Purkinje cell (primary cell): ENCODE measurements around the gene CLEC4G. TPM values are rescaled to one million over a fixed set of nuclear protein-coding genes. Genes with fewer than 3 reads are reported as not detected.

Experiments used
- polyA plus RNA-seq: library from polyadenylated mRNA; unstranded; fragments of >200 nt; fragmentation: Nextera tagmentation; gene quantifications from 2 replicates; pipeline ENCODE4 v1.2.1, GENCODE V29; 2014

The CLEC4G gene, protein sequence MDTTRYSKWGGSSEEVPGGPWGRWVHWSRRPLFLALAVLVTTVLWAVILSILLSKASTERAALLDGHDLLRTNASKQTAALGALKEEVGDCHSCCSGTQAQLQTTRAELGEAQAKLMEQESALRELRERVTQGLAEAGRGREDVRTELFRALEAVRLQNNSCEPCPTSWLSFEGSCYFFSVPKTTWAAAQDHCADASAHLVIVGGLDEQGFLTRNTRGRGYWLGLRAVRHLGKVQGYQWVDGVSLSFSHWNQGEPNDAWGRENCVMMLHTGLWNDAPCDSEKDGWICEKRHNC
- polyA plus RNA-seq: 1.6 TPM in 1 of 2 replicates, not detected in the other

DNA sequence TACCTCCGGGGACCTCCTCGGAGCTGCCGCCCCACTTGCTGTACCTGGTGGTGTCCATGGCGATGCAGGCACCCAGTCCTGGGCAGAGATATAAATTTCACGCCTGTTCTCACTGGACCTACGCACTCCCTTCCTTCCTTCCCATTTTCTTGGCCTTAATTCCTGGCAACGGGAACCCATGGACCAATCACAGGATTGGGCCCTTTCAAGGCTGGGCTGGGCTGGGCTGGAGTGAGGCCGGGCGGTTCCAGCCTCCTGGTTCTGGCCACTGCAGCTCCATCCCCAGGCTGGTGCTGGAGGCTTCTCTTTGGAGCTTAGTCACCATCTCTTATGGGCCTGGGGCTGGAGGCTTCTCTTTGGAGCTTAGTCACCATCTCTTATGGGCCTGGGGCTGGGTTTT lies at the start of gene CLEC4G:
Gene CLEC4G, minus strand, starts transcription at position 66 of the 400 bp plus-strand sequence. Its CDS starts 8 bp downstream, at position 58.

DNA sequence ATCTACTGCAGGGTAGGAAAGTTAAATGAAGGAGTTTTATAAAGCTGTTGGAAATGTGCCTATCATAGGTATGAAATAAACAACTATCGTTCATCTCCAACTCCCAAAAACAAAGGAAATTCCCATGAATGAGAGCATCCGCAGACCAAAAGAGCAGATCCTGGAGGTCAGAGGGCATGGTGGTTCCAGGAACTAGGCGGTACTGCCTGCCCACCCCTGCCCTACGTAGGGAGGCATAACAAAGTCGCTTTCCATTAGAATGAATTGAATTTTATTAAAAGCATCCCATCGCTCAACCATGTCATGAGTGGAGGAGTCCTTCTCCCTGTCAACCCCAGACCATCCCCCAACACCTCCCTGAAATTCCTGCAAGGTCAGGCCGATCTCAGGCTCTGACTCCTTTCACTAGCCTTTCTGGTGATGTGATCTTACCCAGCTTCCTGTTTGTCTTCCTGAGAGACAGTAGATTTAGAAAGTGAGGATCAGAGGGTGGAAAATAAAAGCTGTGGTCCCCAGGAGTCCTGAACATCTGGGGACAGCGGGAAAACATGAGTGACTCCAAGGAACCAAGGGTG lies 30.9 kb upstream of the CLEC4G start, which contains the start of gene CLEC4M:
Gene CLEC4M, plus strand, starts transcription at position 525 of the 575 bp plus-strand sequence. Its CDS starts 24 bp downstream, at position 549.

DNA sequence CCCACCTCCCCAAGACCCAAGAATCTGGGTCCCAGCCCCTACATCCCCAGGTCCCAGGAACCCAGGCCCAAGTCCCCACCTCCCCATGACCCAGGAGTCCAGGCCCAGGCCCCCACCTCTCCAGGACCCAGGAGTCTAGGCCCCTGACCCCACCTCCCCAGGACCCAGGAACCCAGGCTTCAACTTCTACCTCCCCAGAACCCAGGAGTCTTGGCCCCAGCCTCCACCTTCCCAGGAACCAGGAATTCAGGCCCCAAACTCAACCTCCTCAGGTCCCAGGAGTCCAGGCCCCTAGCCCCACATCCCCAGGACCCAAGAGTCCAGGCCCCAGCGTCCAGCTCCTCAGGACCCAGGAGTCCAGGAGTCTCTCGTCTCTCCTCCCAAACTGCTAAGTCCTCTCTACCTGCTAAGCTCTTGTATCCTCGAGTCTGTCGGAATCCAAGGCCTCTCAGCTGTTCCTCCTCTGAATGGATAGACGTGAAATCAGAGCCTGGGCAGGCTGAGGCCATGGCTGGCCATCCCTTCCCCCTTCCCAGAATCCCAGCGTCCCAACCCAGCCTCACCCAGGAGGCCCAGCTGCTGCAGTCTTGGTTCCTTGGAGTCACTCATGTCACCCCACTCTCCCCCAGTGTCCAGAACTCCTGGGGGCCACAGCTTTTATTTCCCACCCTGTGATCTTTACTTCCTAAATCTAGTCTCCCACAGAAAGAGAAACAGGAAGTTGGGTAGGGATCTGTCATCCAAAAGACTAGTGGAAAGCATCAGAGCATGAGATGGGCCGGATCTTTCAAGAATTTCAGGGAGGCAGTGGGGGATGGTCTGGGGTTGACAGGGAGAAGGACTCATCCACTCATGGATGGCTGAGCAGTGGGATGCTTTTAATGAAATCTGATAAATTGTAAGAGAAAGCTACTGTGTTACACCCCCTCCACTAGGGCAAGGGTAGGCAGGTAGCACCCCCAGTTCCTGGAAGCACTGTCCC lies 15.3 kb upstream of the CLEC4G start, which contains the start of gene CD209:
Gene CD209, minus strand, starts transcription at position 632 of the 982 bp plus-strand sequence. Its CDS starts 23 bp downstream, at position 609.

DNA sequence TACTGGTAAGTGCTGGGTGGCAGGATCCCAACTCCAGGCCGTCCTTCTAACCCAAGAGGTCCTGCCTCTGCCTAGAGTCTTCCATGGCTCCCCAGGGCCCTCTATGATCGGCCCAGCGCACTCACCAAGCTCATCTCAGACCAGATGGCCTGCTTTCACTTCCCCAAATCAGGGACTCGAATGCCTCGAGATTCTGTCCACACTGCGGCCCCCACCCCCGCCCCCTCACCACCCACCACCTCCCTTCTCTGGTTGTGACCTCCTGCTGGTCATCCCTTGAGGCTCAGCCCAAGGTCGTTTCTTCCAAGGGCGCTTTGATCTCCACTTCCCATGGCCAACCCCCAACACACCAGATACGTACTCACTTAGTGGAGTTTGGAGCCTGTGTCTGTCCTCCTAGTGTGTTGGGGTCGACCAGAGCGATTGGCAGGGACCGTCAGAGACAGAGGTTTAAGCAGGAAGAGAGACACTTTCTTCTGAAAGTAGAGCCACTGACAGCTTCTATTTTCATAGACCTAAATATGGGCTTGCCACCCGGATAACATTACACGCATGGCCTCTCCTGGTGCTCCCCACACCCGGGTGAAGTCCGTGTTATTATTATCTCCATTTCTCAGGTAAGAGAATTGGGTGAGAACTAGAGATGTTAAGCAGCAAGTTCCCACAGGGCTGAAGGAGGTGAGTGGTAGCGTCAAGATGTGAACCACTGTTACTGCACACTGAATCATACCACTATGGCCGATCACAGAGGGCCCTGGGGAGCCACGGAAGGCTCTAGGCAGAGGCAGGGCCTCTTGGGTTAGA lies 30.1 kb downstream of the CLEC4G start, which contains the start of gene FCER2:
Gene FCER2, minus strand, starts transcription at position 478 of the 804 bp plus-strand sequence. CDS start 2,371 bp downstream, outside the sequence.

DNA sequence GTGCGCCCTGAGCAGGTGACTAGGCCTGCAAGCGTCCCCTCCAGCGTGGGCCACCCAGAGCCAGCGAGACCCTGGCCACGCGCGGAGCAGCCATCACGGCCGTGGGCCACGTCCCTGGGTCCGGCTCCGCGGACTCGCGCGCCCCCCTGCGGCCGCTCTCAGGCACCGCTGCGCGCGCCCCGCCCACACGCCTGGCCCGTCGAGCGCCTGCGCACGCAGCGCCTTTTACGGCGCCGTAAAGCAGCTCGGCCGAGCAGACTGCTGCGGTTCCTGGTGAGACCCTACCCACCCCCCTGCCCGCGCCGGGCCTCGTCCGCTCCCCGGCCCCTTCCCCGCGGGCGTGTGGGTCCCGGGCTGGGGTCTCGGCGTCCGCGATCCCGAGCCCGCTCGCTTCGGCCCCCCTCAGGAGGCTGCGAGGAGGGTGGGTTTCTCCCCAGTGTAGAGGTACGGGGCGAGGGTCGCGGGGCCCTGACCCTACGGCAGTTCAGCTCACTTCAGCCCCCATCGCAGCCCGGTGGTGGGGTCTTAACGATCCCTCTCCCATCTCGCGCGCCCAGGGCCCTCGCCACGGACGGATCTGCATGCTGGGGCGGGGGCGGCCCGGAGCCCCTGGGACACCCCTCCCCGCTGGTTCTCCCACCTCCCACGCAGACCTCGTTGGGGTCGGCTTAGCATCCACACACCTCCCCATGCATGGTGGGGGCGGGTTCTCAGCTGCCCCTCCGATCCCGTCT lies 51.1 kb downstream of the CLEC4G start, which contains the start of gene TRAPPC5:
Gene TRAPPC5, plus strand, starts transcription at position 228 of the 734 bp plus-strand sequence. CDS start 1,421 bp downstream, outside the sequence.

Other genes starting within 250 kb of the CLEC4G start
- gene PEX11G, start 243.1 kb downstream of the CLEC4G start, polyA plus RNA-seq: 0.42 TPM in 1 of 2 replicates, not detected in the other
- 0.60 TPM in 1 of 2 replicates, not detected in the other for gene ZNF358, start 216.0 kb downstream of the CLEC4G start, polyA plus RNA-seq
- gene MCOLN1, start 209.5 kb downstream of the CLEC4G start, polyA plus RNA-seq: 12.2 TPM in 2 replicates
- gene PNPLA6, start 196.4 kb downstream of the CLEC4G start, polyA plus RNA-seq: 6.8 and 7.5 TPM in 2 replicates
- 0.78 and 0.88 TPM in 2 replicates for gene CAMSAP3, start 136.2 kb downstream of the CLEC4G start, polyA plus RNA-seq
- 0.82 and 2.0 TPM in 2 replicates for gene XAB2, start 102.6 kb downstream of the CLEC4G start, polyA plus RNA-seq
- 607 and 716 TPM in 2 replicates for gene PET100, start 102.3 kb downstream of the CLEC4G start, polyA plus RNA-seq
- gene PCP2, start 98.4 kb downstream of the CLEC4G start, polyA plus RNA-seq: 1,380 and 3,034 TPM in 2 replicates
- 24.6 and 46.0 TPM in 2 replicates for gene STXBP2, start 95.0 kb downstream of the CLEC4G start, polyA plus RNA-seq
- not detected in 2 replicates for gene RETN, start 63.1 kb downstream of the CLEC4G start, polyA plus RNA-seq
- gene MCEMP1, start 55.0 kb downstream of the CLEC4G start, polyA plus RNA-seq: not detected in 2 replicates
- 49.0 and 150 TPM in 2 replicates for gene TRAPPC5, start 51.3 kb downstream of the CLEC4G start, polyA plus RNA-seq
- gene FCER2, start 30.0 kb downstream of the CLEC4G start, polyA plus RNA-seq: not detected in 2 replicates
- not detected in 2 replicates for gene CD209, start 15.4 kb upstream of the CLEC4G start, polyA plus RNA-seq
- gene CLEC4M, start 31.1 kb upstream of the CLEC4G start, polyA plus RNA-seq: 0.44 TPM in 1 of 2 replicates, not detected in the other
- 0.59 and 1.0 TPM in 2 replicates for gene EVI5L, start 98.1 kb upstream of the CLEC4G start, polyA plus RNA-seq
- 0.87 and 1.3 TPM in 2 replicates for gene PRR36, start 142.3 kb upstream of the CLEC4G start, polyA plus RNA-seq
- not detected in 2 replicates for gene LRRC8E, start 156.4 kb upstream of the CLEC4G start, polyA plus RNA-seq
- 0.34 and 0.47 TPM in 2 replicates for gene MAP2K7, start 171.8 kb upstream of the CLEC4G start, polyA plus RNA-seq
- gene TGFBR3L, start 182.7 kb upstream of the CLEC4G start, polyA plus RNA-seq: 0.97 and 4.5 TPM in 2 replicates
- 2.1 and 3.0 TPM in 2 replicates for gene SNAPC2, start 188.2 kb upstream of the CLEC4G start, polyA plus RNA-seq
- gene CTXN1, start 194.0 kb upstream of the CLEC4G start, polyA plus RNA-seq: 2.1 TPM in 1 of 2 replicates, not detected in the other
- gene TIMM44, start 211.6 kb upstream of the CLEC4G start, polyA plus RNA-seq: 8.8 and 13.7 TPM in 2 replicates